ENCODE data around the gene PCF11.
"Not testable (repeated sequence)": the region's sequence is repeated elsewhere in the genome, so short reads cannot be mapped to it uniquely, and the experiment has no call there.

The PCF11 gene

DNA sequence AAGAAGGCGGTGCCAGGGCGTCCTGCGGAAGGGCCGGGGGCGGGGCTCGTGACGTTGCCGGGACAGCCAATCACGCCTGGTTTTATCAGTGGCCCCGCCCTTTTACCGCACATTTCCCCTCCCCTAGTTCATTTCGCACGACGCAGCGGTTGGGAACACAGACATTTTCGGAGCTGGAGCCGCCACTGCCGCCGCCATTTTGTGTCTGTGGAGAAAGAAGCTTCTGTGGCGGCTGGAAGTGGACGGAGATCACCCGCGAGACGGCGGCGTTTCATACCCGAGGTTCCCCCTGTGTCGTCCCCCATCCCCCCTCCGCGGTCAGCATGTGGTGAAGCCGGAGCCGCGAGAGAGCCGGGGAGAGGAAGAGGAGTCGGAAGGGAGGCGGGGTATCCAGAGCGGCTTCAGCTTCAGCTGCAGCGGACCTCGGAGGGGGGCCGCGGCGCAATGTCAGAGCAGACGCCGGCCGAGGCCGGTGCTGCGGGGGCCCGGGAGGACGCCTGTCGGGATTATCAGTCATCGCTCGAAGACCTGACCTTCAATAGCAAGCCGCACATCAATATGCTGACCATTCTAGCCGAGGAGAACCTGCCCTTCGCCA lies at the start of gene PCF11:
Gene PCF11 (plus strand): TSS at position 136 of the 598 bp plus-strand sequence. CDS start 309 bp downstream, at position 445.
- DNase-seq: no peak

GRCh38 chr11:83112886-83113285 lies 44.0 kb upstream of the PCF11 start:
- DNase-seq: no peak

GRCh38 chr11:83115026-83115425 lies 41.9 kb upstream of the PCF11 start:
- DNase-seq: no peak

- no peak for DNase-seq
Measured at GRCh38 chr11:83115551-83115950, 41.4 kb upstream of the PCF11 start.

- DNase-seq: no peak
Measured at GRCh38 chr11:83116015-83116641, 40.8 kb upstream of the PCF11 start.

- no peak for DNase-seq
Measured at GRCh38 chr11:83118814-83119213, 38.1 kb upstream of the PCF11 start.

- no peak for DNase-seq
Measured at GRCh38 chr11:83119216-83119615, 37.7 kb upstream of the PCF11 start.

DNA sequence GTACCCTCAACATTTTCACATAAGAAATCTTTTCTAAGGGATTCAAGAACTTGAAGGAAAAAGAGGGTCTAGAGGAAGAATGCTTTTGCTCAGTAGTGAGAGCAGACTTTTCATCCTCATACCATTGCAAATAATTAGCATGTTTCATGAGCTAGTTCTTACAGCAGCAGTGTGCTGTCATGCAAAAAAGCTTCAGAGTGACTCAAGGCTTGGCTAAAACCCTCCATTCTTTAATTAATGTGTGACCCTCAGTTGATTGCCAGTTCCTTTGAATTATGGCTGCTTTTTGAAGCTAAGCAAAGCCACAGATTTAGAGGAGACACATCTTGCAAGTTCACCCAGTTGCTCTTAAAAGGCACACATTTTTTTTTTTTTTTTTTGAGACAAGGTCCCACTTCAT lies 36.6 kb upstream of the PCF11 start:
- DNase-seq: no peak

- no peak for DNase-seq
Measured at GRCh38 chr11:83122050-83122449, 34.9 kb upstream of the PCF11 start.

DNA sequence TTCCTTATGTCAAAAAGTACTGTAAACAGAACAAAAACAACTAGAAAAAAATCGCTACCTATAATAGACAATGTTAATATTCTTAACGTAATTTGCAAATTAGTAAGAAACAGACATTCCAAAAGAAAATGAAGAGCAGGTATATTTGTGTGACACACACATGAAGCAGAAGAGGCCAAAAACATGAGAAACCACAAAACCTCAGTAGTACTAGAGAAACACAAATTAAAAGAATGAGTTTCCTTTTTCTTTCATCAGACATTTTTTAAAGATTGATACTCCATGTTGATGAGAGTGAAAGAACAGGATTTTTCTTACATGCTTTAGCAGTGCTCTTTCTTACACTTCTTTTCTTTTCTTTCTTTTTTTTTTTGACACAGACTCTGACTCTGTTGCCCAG lies 34.2 kb upstream of the PCF11 start:
- no peak for DNase-seq

GRCh38 chr11:83124636-83125424 lies 32.1 kb upstream of the PCF11 start:
- no peak for DNase-seq

GRCh38 chr11:83125577-83125976 lies 31.4 kb upstream of the PCF11 start:
- no peak for DNase-seq

- no peak for DNase-seq
Measured at GRCh38 chr11:83127310-83127637, 29.7 kb upstream of the PCF11 start.

GRCh38 chr11:83132191-83132590 lies 24.7 kb upstream of the PCF11 start:
- DNase-seq: no peak

DNA sequence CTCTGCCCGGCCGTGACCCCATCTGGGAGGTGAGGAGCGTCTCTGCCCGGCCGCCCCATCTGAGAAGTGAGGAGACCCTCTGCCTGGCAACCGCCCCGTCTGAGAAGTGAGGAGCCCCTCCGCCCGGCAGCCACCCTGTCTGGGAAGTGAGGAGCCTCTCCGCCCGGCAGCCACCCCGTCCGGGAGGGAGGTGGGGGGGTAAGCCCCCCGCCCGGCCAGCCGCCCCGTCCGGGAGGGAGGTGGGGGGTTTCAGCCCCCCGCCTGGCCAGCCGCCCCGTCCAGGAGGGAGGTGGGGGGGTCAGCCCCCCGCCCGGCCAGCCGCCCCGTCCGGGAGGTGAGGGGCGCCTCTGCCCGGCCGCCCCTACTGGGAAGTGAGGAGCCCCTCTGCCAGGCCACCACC lies 23.7 kb upstream of the PCF11 start:
- DNase-seq: not testable (repeated sequence)

DNA sequence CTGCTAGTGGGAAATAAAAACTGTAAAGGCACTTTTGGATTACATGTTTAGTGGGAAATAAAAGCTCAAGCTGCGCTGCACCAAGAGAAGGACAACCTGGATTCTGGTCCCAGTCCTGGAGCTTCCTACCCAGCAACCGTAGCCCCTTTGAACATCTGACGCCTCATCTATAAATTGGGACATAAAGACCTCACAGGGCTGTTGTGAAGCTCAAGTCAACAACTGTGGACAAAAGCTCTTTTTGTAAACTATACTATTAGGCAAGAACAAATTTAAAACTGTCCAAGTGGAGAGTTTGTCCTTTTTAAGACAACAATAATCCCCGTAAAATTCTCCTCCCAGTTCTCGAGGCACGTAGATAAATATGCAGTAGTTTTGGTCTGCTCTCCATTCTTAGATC lies 17.6 kb upstream of the PCF11 start:
- DNase-seq: no peak

DNA sequence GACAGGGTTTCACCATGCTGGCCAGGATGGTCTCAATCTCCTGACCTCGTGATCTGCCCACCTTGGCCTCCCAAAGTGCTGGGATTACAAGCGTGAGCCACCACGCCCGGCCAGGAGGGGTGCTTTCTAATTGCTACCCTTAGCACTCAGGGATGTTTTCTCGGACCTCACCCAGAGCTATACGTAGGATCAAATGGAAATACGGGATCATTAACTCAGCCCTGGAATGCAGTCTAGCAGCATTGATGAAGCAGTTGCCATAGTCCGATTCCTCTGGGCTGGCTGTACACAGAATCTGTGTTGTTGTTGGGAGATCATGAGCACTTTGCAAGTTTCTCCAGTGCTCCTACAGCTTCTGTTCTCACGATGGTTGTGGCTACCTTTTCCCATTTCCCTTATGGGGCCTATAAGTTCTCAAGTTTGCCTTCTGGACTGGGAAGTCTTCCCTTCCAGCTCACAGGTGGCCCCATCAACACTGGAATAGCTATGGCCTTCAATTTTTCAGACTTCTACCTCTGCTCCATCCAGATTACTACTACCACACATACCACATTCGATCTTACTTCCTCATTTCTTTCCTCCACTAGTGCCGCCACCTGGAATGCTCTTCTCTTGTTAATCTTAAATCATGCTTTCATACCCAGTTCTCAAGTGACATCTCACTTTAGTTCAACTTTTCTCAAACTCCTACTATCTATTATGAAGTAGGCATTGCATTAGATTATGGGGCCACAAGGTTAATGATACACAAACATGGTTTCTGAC lies 16.1 kb upstream of the PCF11 start:
- DNase-seq: no peak

DNA sequence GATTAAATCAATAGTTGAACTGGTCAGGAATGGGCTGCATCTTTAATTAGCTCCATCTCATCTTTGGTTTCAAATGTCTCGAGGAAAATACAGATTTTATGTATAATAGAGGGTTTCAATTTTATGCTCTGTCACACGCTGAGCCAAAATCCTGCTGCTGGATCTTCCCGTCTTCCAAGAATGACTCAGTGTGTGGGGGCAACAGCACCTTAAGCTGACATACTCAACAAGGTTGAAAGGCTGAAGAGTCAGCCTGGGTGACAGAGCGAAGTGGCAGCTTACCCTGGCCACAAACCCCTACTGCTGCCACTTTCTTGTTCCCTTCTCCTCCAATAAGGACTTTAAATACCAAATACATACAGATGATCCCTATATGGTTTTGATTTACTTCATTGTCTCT lies 9.0 kb upstream of the PCF11 start:
- no peak for DNase-seq

DNA sequence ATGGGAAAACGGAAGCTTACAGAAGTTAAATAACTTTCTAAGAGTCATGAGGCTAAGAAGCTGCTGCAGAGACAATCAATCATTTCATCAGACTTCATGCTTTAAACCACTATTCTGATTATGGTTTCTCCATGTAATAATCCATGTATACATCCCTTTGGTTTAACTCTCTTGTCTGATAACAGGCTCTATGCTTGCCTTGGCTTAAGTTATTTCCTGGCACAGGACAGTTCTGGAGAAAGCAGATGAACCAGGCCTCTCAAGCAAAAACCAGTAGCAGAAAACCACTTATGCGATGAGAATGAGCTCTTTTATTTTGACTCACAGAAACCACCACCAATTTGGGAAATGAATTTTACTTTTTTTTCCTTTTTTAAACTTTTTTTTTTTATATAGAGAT lies 6.5 kb upstream of the PCF11 start:
- no peak for DNase-seq

GRCh38 chr11:83151274-83151977 lies 5.5 kb upstream of the PCF11 start:
- DNase-seq: no peak

- no peak for DNase-seq
Measured at GRCh38 chr11:83152264-83152663, 4.7 kb upstream of the PCF11 start.

- DNase-seq: no peak
Measured at GRCh38 chr11:83153764-83154163, 3.2 kb upstream of the PCF11 start.
